HCEC 1CT (cell line): ENCODE measurements around the gene SECTM1.
A peak's percentile ranks its signal among the peaks of the same experiment; 100 is the strongest.
"Not testable (repeated sequence)": the region's sequence is repeated elsewhere in the genome, so short reads cannot be mapped to it uniquely, and the experiment has no call there.

Experiments
- DNase-seq: peaks from one replicate; pipeline ENCODE4 v3.0.0-alpha.2; 2017

The SECTM1 gene

GRCh38 chr17:82333279-82334171 lies at the start of gene SECTM1:
Gene SECTM1, minus strand, starts transcription at chr17:82333766. Its CDS starts 6,526 bp downstream, at chr17:82327240.
- DNase-seq = peak; percentile 1

- DNase-seq = no peak
Observed at GRCh38 chr17:82382933-82383255, 49.3 kb upstream of the SECTM1 start.

- DNase-seq = not testable (repeated sequence)
Observed at GRCh38 chr17:82382220-82382932, 48.8 kb upstream of the SECTM1 start.

- not testable (repeated sequence) for DNase-seq
Observed at GRCh38 chr17:82381703-82382009, 48.1 kb upstream of the SECTM1 start.

- no peak for DNase-seq
Observed at GRCh38 chr17:82380860-82381702, 47.5 kb upstream of the SECTM1 start.

- no peak for DNase-seq
Observed at GRCh38 chr17:82378741-82379021, 45.1 kb upstream of the SECTM1 start.

GRCh38 chr17:82377924-82378740 lies 44.6 kb upstream of the SECTM1 start:
- no peak for DNase-seq

- not testable (repeated sequence) for DNase-seq
Observed at GRCh38 chr17:82377294-82377693, 43.7 kb upstream of the SECTM1 start.

- DNase-seq = no peak
Observed at GRCh38 chr17:82376042-82376730, 42.6 kb upstream of the SECTM1 start.

- no peak for DNase-seq
Observed at GRCh38 chr17:82375359-82376041, 41.9 kb upstream of the SECTM1 start.

GRCh38 chr17:82374626-82375331 lies 41.2 kb upstream of the SECTM1 start:
- no peak for DNase-seq

GRCh38 chr17:82373731-82374625 lies 40.4 kb upstream of the SECTM1 start:
- DNase-seq = no peak

- DNase-seq = not testable (repeated sequence)
Observed at GRCh38 chr17:82373072-82373452, 39.5 kb upstream of the SECTM1 start.

- DNase-seq = no peak
Observed at GRCh38 chr17:82372249-82373071, 38.9 kb upstream of the SECTM1 start.

GRCh38 chr17:82371333-82372248 lies 38.0 kb upstream of the SECTM1 start, which contains the start of gene UTS2R:
Gene UTS2R, plus strand, starts transcription at chr17:82371765. Its CDS starts 2,560 bp downstream, at chr17:82374325.
- DNase-seq = no peak

- no peak for DNase-seq
Observed at GRCh38 chr17:82370471-82371332, 37.1 kb upstream of the SECTM1 start.

- no peak for DNase-seq
Observed at GRCh38 chr17:82369211-82369610, 35.6 kb upstream of the SECTM1 start.
